HT1080 (cell line): ENCODE data around the gene FNDC3B. TPM values are rescaled to one million over a fixed set of nuclear protein-coding genes. Genes with fewer than 3 reads are reported as not detected.

Experiments
- DNase-seq: peaks from one replicate; pipeline ENCODE4 v3.0.0-alpha.2; 2015; ENCODE audit warnings: low read depth
- total RNA-seq: library from RNA; depleted of rRNA; stranded (reverse); fragments of >200 nt; shearing (Covaris generic); gene quantifications from 2 replicates; pipeline ENCODE4 v1.2.3, GENCODE V29; 2014

The FNDC3B gene
- total RNA-seq, 1 experiment from 2014 or later, result 63.7 TPM

DNA sequence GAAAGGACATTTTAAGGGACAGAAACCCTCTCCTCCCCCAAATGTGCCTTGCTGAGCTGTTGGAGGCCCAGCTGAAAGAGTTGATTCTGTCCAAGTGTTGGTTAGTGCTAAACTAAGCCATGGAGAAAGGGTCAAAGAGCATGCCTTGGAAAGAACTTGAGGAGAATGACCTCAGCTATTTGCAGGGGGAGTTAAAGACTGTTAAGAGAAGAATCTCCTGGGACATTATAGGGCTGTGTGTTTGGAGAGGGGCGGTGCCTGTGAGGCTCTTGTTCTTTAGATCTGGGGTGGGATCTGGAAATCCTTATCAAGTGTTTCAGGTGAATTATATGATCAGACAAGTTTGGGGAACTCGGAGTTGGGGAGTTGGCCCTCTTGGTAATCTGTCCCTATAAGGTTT, 13.0 kb downstream of the FNDC3B start:
- no peak for DNase-seq

DNA sequence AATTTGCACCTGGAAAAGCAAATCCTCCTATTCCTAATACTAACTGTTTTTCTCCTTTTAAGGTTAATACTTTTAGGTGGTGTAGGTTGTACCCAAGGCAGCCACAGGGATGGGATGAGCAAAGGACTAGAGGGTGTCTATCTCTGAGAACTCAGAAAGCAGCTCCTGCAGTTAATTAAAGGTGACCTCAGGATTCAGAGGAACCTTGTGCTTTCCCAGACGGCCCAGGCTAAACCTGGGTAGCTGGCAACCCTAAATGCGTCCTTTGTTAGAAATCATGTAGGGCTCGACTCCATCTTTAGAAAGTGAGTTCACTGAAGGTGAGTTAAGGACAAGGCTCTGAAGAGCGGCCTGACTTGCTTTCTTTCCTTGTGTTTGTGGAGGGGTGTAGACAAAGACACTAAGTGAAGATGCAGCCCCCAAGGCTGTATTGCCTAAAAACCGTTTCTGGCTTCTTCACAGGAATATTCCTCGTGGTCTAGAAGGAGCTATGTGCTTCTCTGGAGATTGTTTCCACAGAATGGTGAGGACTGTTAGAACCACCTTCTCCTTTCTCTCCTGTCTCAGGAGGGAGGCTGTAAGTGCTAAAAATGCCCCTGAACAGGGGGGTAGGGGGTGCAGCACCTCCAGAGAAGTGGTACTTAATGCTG, 14.9 kb downstream of the FNDC3B start:
- no peak for DNase-seq

DNA sequence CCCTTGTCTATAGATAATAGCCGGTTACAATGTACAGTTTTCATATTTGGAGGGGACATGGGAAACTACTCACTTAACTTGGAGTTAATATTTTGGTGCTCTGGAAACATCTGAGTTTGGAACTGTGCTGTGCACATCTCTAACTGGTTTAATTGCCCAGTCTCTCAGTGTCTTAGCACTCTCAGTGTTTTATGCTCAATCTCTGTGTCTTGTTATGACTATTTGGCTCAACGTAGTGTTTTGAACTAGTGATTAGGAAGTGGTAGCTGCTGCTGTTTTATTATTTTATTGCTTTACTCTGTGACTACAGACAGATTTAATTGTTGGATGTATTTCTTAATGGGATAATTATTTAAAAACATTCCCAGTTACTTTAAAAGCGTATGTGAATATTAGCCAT, 17.0 kb downstream of the FNDC3B start:
- DNase-seq, result no peak

DNA sequence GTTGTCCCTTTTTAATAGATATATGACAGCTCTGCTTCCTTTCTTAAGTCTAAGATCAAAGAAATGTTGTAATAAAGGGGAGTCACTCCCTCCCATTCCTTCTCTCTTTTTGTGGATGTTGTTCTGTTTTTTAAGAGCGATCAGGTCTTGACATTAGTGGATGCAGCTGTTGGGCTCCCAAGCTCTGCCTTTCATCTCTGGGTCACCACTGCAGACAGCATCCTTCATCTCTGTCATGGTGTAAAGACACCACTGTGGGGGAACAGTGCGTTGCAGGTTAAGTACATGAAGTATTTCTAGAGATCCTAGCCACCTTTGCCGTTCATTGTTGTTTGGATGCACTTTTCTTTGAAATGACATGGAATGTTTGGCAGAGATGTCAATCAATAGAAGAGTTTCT, 17.7 kb downstream of the FNDC3B start:
- no peak for DNase-seq

DNA sequence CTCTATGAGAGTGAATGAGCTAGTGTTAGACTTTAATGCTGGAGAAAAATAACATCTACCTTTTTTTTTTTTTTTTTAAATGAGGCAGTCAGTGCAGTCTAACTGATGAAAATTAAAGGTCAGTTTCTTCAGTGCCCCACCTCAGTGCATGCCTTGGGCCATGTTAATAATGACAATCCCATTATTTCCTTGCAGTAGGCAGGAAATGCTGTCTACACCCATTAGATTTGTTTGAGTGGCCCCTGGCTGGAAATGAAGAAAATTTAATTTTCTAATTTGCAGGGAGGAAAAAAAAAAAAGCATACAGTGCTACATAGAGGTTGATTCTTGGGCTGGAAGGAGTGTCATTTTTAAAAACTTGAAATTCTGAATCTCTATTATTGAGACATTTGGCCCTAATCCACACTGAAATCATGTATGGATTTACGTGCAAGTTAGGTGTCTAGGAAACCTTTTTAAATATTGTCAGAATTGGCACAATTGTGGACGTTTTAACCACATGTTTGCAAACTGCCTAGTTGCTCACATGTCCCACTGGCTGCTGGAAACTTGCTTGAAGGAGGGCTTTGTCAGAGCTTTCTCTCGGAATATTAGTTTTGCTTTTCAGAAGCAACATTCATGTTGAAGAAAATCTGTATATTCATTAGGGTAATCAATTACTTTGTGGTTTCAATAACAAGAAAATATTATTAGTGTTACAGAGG, 18.4 kb downstream of the FNDC3B start:
- DNase-seq, result no peak

DNA sequence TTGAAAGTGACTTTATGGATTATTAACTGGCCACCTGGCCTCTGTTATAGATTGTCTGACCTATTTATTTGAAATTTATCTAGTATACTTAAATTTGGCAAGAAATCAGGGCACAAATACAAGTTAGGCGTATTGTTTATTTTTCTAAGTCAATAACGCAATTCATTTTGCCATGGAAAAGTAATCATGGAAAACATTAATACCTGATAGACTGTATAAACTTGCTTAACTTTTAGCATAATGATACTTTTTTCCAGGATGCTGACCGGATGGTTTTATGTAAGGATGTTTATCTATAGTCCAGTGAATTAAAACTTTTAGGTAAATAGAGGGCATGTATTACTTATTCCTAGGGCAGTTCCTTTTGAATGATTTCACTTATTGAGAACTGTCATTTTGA, 20.2 kb downstream of the FNDC3B start:
- no peak for DNase-seq

DNA sequence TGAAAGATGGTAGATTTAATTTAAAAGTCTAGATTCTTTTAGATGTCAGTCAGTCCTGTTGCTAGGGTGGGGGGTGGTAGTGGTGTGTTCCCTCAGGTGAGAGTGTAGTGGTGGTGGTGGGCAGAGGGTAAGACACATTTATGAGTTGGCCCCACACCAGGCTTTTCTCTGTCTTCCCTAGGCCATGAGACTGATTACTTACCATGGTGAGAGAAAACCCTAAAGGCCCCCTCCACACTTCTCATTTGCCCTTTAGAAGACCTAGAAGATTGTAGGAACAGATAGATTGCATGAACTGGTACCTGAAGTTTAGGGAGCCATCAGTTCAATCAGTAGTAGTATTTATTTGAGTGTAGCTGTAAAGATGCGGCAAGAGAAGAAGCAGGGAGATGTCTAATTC, 20.9 kb downstream of the FNDC3B start:
- no peak for DNase-seq

DNA sequence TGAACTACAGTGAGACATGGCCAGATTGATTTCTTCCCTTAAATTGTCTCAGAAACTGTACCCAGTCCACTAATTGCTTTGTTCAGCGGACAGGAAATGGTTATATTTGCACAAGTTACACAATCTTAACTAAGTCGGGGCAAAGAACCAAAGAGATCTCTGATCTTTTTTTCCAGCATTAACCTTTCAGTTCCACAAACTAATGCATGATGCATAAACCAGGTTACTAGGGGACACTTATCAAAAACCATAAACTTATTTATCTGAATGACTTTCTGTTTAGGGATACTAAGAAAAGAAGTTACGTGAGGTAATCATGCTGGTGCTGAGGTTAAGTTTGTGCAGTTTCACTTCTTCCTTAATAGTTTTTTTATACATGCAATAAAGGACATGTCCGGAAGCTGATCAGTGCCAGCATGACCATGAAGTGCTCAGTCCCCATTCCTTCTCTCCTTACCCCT, 22.4 kb downstream of the FNDC3B start:
- no peak for DNase-seq

DNA sequence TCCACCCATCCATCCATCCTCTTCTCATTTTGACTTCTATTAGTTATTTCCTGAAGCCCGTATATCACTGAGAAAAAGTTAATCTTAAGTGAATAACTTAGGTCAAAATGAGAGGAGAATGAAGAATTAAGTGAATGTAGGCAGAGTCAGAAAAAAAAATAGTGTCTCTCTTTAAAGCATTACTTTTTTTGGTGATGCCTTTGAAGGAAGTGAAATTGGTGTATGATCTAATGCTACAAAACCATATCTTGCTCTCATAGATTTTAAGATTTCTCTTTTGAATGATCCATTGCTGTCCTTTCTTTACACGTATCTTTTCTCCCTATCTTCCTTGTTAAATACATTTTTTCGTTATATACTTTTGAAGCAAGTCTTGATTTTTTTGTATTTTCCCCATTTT, 23.4 kb downstream of the FNDC3B start:
- no peak for DNase-seq

DNA sequence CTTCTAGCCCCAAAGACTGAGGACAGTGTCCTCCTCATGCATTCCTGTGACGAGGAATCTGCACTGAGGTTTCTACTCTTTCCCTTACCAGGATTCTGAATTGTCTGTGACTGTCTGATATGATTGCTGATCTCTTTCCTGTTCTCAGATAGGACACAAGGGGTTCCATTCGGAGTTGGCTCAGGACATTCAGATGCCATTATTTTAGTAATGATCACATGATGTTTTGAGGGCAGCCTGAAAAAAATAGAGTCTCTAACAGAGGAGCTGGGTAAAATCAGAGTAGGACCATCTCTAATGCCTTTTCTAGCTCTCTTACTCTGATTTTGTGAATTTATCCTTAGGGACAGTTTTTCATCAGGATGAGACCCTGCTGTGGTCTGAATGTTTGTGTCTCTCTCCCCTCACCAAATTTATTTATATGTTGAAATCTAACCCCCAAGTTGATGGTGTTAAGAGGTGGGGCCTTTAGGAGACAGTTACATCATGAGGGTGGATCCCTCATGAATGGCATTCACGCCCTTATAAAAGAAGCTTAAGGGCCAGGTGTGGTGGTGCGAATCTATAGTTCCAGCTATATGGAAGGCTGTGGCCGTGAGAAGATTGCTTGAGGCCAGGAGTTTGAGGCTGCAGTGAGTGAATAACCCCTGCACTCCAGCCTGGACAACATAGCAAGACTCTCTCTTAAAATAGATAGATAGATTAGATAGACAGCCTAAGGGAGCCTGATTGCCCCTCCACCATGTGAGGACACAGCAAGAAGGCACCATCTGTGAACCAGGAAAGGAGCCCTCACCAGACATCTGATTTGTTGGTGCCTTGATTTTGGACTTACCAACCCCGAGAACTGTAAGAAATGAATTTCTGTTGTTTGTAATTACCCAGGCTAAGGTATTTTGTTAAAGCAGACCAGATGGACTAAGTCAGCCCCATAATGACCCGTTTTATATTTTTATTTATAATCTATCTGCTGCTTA, 24.4 kb downstream of the FNDC3B start:
- DNase-seq, result no peak

DNA sequence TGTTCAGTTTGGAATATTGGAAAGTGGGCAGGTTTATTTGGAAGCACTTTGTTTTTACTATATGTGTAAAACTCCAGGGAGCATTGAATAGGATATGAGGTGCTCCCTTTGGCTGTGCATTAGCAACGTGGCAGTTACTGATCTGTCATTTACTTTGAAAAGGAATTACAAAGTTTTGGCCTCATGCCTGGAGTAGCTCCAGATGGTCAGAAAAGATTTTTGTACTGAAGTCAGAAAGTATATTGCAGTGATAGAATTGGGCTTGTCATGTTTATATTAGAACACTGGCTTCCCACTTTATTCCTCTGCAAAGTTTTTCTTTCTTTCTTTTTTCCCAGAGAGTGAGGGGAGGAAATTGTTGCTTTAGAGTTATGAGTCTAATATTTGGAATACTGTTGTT, 26.1 kb downstream of the FNDC3B start:
- peak; percentile 20 for DNase-seq

DNA sequence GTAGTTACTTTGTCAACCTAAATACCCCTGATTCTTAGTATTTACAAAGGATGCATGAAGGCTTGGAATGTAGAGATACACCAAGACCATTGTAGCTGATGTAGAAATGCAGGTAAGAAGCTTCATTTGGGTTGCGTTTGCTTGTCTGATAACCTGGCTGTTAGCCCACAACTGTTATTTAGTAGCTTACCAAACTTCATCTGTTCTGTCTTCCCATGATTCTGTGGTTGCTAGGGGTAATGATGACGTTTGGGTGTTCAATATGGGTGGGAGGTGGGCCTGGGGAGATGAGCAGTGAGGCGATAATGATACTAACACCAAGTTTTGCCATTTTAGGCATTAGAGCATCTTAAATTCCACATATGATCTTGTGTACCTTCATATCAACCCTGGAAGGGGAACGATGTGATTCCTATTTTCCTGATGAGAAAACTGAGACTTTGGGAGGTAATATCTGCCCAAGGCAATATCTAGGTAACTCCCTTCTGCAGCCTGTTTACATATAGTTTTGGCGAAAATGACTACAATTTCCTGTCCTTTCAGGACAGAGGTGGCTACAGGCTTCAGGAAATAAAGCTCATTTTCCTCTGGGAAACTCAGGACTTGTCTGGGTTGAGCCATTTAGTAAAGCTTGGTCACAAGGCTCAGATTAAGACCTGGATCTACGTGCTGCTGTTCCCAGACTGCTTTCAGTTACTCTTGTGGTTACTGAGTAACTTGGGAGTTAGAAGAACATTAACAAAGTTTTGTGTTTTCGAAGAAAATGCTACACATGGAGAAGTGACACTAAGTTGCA, 26.8 kb downstream of the FNDC3B start:
- peak; percentile 56 for DNase-seq

DNA sequence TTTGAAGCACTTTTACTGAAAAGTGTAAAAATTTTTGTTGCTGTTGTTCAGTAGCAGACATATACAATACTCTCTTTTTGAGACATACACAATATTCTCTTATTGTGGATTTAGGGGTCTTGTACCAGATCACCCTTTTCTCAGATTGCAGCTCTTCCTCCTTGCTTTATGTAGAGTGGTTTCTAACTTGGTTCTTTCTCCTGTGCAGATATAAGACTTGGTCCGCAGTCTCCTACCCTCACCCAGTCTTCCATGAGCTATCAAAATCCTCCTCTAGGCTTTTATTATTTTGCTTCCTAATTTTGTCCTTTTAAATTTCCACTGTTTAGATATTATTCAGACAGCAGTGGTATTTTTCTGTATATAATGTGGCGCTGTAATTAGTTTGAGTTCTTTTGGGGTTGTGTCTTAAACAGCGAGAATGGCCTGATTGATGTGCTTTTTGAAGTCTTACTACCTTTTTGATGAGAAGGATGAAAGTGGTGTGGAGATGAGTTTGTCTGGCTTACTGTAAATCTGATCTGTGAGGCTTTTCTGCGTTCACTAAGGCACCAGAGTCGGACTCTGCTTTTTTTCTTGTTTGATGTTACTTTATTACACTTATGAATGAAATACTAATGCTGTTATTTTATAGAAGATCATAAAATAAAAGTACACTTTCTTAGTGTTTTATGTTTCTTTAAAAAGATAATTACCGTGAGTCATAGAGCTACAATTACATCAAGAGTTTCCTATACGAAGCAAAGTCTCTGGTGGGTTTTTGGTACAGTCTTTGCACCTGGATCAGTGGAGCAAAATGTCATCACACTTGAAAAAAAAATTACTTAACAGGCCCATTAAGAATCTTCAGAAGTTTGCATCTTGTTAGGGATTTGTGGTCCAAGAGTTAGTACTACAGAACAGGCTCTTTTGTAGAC, 27.8 kb downstream of the FNDC3B start:
- DNase-seq, result no peak

DNA sequence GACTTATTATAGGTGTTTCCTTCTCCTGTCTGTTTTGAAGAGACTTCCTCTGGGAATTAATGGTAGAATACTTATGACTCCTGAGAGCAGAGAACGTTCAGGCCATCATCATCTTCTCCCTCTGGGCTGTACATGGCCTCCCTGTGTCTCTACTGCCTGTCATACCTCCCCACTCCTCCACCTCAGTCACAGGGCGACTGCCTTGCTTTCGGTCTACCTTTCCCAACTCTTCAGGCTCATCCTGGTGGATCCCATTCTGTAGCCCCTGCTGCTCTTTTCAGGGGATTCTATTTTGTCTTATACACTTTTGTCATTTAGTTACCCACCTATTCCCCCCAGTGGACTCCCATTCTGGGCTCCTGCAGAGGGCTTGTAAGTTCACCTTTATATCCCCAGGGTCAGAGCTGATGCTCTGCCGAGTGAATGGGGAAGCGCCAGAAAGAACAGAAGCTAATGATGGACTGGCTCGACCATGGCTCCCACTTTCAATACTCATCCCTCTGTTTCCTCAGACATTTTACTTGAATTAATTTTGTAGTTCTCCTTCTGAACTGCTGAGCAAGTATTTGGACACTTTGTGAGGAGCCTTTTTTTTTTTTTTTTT, 28.6 kb downstream of the FNDC3B start:
- no peak for DNase-seq

DNA sequence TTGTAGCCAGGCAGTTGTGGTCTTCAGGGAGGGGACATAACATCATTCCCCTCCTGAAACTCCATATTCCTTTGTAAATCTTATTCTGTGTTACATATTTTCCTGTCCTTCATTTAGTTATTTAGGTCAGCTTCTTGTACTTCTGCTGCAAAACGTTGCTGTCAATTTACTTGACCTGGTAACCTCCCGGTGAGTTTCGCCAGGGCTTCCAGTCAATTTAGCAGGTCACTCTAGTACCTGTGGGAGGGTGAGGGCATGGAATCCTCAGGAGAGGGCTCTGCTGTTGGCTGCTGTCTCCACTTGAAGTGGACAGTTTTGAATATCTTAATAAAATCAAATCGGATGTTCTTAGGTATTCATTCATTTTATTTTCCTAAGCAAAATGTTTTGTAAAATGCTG, 29.6 kb downstream of the FNDC3B start:
- DNase-seq, result no peak

DNA sequence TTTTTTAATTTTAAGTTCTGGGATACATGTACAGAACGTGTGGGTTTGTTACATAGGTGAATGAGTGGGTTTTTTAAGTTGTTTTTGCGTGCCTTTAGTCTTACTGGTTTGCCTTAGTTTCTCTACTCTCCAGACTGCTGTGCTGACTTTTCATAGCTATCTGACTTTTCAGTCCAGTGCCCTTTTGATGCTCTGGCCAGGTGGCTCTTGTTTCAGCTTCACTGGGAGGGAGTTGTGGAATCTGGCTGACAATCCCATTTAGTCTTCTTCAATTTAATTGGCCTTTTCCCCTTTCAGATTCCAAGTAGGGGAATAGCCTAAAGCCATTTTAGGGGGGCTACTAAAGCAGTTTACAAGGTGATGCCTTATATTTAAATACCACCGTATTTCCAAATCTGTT, 30.1 kb downstream of the FNDC3B start:
- no peak for DNase-seq

DNA sequence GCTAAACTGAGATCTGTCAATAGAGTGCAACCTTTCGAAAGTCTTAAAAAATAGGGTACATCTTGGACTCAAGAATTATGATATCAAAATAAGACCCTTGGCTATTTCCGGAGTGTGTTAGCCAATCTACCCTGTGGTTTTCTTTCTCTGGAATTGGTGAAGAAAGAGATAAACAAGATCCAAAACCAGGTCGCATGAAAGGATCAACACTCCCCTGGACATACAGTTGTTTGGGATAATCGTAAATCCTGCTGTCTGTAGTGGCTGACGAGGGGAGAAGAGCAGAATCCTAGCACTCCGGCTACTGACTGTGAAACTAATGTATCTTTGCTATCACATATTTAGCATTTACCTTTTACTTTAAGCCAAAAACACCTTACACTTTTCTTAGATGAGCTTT, 30.9 kb downstream of the FNDC3B start:
- DNase-seq, result no peak

DNA sequence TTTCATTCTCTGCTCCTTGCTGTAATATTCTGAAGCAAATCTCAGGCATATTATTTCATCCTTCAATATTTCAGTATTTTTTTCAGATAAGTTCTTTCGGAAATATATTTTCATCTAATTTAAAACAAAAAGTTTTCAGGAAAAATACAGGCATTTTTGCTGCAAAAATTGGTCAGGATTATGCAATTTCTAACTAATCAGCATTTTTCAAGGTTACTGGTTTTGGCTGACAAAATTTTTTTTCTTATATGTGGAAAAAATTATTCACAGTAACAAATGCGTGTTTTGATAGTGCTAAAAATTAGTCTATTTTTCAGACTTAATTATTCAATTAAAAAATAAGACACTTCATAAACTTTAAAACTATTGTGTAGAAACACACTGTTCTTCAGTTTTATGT, 31.4 kb downstream of the FNDC3B start:
- no peak for DNase-seq

DNA sequence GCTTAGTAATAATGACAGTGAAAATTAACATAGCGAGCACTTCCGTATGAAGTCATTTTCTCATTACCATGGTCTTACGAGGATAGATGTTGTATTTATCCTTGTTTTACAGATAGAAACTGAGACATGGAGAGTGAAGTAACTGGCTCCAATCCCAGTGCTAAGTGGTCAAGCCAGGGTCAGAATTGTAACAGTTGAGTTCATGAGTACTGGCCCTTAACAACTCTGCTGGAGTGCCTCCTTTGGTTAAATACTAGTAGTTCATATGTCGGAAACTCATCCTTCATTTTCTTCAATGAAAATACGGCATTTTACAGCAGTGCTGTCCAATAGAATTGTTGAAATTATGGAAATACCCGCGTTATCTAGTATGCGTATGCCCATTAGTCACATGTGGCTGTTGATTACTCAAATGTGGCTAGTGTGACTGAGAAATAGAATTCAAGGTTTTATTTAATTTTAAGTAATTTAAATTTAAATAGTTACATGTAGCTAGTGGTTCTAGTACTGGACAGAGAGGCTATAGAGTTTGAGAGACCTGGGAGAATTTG, 32.5 kb downstream of the FNDC3B start:
- no peak for DNase-seq
